MM.1S (cell line): ENCODE results near the gene EFNA4.

Experiments used
- DNase-seq: peaks from one replicate; pipeline ENCODE4 v3.0.0-alpha.2; 2015
- H2AFZ ChIP-seq: fragments of 300-600 bp; sonication (generic); 2 replicates; pipeline ENCODE4 v1.6.0; 2016; ENCODE audit warnings: antibody characterized with exemption, low read length
- H3F3A ChIP-seq: fragments of 300-600 bp; sonication (generic); 2 replicates; pipeline ENCODE4 v1.6.1; 2016; ENCODE audit warnings: mild to moderate bottlenecking, antibody characterized with exemption, low read length, moderate library complexity, mixed read lengths; ENCODE audit not compliant: insufficient read depth
- H3K27ac ChIP-seq: fragments of 300-600 bp; sonication (generic); 2 replicates; pipeline ENCODE4 v1.5.1; 2016; ENCODE audit warnings: mild to moderate bottlenecking, low read length
- H3K27me3 ChIP-seq: fragments of 300-600 bp; sonication (generic); replicated peaks from 2 replicates; pipeline ENCODE4 v1.6.0; 2016; ENCODE audit warnings: low read length; ENCODE audit not compliant: insufficient read depth
- H3K36me3 ChIP-seq: fragments of 300-600 bp; sonication (generic); replicated peaks from 2 replicates; pipeline ENCODE4 v1.6.1; 2016; ENCODE audit warnings: mild to moderate bottlenecking, low read length, mixed read lengths; ENCODE audit not compliant: insufficient read depth
- H3K4me1 ChIP-seq: fragments of 300-600 bp; sonication (generic); 2 replicates; pipeline ENCODE4 v1.6.1; 2016; ENCODE audit warnings: low read length, mixed read lengths
- H3K4me2 ChIP-seq: fragments of 300-600 bp; sonication (generic); 2 replicates; pipeline ENCODE4 v1.6.0; 2016; ENCODE audit warnings: low read depth, low read length
- H3K4me3 ChIP-seq: fragments of 300-600 bp; sonication (generic); 2 replicates; pipeline ENCODE4 v1.5.1; 2016; ENCODE audit warnings: low read length, mixed read lengths
- H3K79me2 ChIP-seq: fragments of 300-600 bp; sonication (generic); 2 replicates; pipeline ENCODE4 v1.6.1; 2016; ENCODE audit warnings: mixed run types, low read length, mixed read lengths
- H3K9ac ChIP-seq: fragments of 300-600 bp; sonication (generic); 2 replicates; pipeline ENCODE4 v1.6.1; 2016; ENCODE audit warnings: low read length, mixed read lengths
- H3K9me2 ChIP-seq: fragments of 300-600 bp; sonication (generic); replicated peaks from 2 replicates; pipeline ENCODE4 v1.6.1; 2016; ENCODE audit warnings: mild to moderate bottlenecking, low read length, mixed read lengths; ENCODE audit not compliant: insufficient read depth
- H3K9me3 ChIP-seq: fragments of 300-600 bp; sonication (generic); replicated peaks from 2 replicates; pipeline ENCODE4 v1.6.1; 2016; ENCODE audit warnings: mild to moderate bottlenecking, low read length, mixed read lengths; ENCODE audit not compliant: insufficient read depth
- H4K20me1 ChIP-seq: fragments of 300-600 bp; sonication (generic); 2 replicates; pipeline ENCODE4 v1.6.1; 2016; ENCODE audit warnings: mild to moderate bottlenecking, low read length, moderate library complexity, mixed read lengths; ENCODE audit not compliant: insufficient read depth
- CTCF ChIP-seq: fragments of 300-600 bp; sonication (generic); IDR thresholded peaks from 2 replicates; pipeline ENCODE4 v1.5.1; 2016; ENCODE audit warnings: antibody characterized with exemption, low read length, mixed read lengths
- EZH2 ChIP-seq: fragments of 300-600 bp; sonication (generic); optimal IDR thresholded peaks from 2 replicates; pipeline ENCODE3; 2017; ENCODE audit warnings: low read depth, mild to moderate bottlenecking, antibody characterized with exemption, low read length, mixed read lengths
- EZH2phosphoT487 ChIP-seq: fragments of 300-600 bp; sonication (generic); IDR thresholded peaks from 2 replicates; pipeline ENCODE4 v1.6.1; 2018; ENCODE audit warnings: antibody characterized with exemption, low read length

EFNA4 gene

GRCh38 chr1:155070158-155070621 lies 6.7 kb downstream of the EFNA4 start:
- no peaks in the 10 kb centered on the region for H3K36me3 ChIP-seq

GRCh38 chr1:155070721-155071569 lies 7.4 kb downstream of the EFNA4 start:
- Histone ChIP-seq H4K20me1 (no peaks in the 10 kb centered on the region), H3K9ac (no peak overlapping the region; the same call in 1 of the 2 replicates), H3K9me3 (no peaks in the 10 kb centered on the region), H2AFZ (peak overlapping the region; percentile 5; the same call in 1 of the 2 replicates), H3F3A (peaks cover 5% of the 10 kb centered on the region; the same call in 1 of the 2 replicates), H3K4me1 (peaks cover 15% of the 10 kb centered on the region), H3K79me2 (no peaks in the 10 kb centered on the region), H3K4me3 (peak overlapping the region; percentile 16; the same call in 1 of the 2 replicates), H3K27ac (no peak overlapping the region), H3K27me3 (no peaks in the 10 kb centered on the region), H3K36me3 (no peaks in the 10 kb centered on the region), H3K9me2 (no peaks in the 10 kb centered on the region), H3K4me2 (peak overlapping the region; percentile 44)
- DNase-seq = peak; percentile 80
- peak; percentile 47 for TF ChIP-seq CTCF
- TF ChIP-seq EZH2 = no peak

More at GRCh38 chr1:155070158-155070621, 6.7 kb downstream of the EFNA4 start:
- no peaks in the 10 kb centered on the region for H3K9me3 ChIP-seq
- no peaks in the 10 kb centered on the region for H3K9me2 ChIP-seq
- H3K4me3 ChIP-seq = peak overlapping the region; percentile 16; the same call in 1 of the 2 replicates
- peak overlapping the region; percentile 44 for H3K4me2 ChIP-seq
- no peaks in the 10 kb centered on the region for H3K27me3 ChIP-seq
- H3K79me2 ChIP-seq = no peaks in the 10 kb centered on the region
- H4K20me1 ChIP-seq = no peaks in the 10 kb centered on the region
- H3K27ac ChIP-seq = no peak overlapping the region
- H3K9ac ChIP-seq = no peak overlapping the region
- no peak for DNase-seq
- TF ChIP-seq CTCF = no peak
- no peak for TF ChIP-seq EZH2
- no peak for TF ChIP-seq EZH2phosphoT487
- H2AFZ ChIP-seq = no peak overlapping the region
- peaks cover 15% of the 10 kb centered on the region for H3K4me1 ChIP-seq
- peaks cover 5% of the 10 kb centered on the region; the same call in 1 of the 2 replicates for H3F3A ChIP-seq

- H3K4me2 ChIP-seq = no peak overlapping the region
- H3K9me3 ChIP-seq = no peaks in the 10 kb centered on the region
- no peak overlapping the region for H2AFZ ChIP-seq
- H3K4me3 ChIP-seq = no peak overlapping the region
- H4K20me1 ChIP-seq = no peaks in the 10 kb centered on the region
- H3K27me3 ChIP-seq = no peaks in the 10 kb centered on the region
- no peak overlapping the region for H3K27ac ChIP-seq
- H3K9ac ChIP-seq = no peak overlapping the region
- H3K79me2 ChIP-seq = no peaks in the 10 kb centered on the region
- peaks cover 23% of the 10 kb centered on the region for H3K4me1 ChIP-seq
- TF ChIP-seq EZH2phosphoT487 (no peak), CTCF (no peak), EZH2 (no peak)
- H3K9me2 ChIP-seq = no peaks in the 10 kb centered on the region
- H3K36me3 ChIP-seq = no peaks in the 10 kb centered on the region
- peaks cover 5% of the 10 kb centered on the region; the same call in 1 of the 2 replicates for H3F3A ChIP-seq
- no peak for DNase-seq
Observed at GRCh38 chr1:155071701-155072100, 8.2 kb downstream of the EFNA4 start.
